Cerebellar nuclear complex (tissue), 1 donor: ENCODE results near the gene LIF.
A peak's percentile ranks its signal among the peaks of the same experiment; 100 is the strongest.

Source experiments
- DNase-seq, 2 experiments: peaks; one replicate each; lab custom pipeline; 2025; lab: John Stamatoyannopoulos, UW

The LIF gene

GRCh38 chr22:30245985-30246813 is at the start of gene LIF:
LIF (minus strand) TSS chr22:30246759; CDS start chr22:30246695, 64 bp downstream.
- DNase-seq = no peak

- DNase-seq = no peak
Measured at GRCh38 chr22:30296324-30296723, 49.8 kb upstream of the LIF start.

- no peak for DNase-seq
Measured at GRCh38 chr22:30295576-30295975, 49.0 kb upstream of the LIF start.

GRCh38 chr22:30294830-30295229 is 48.3 kb upstream of the LIF start:
- DNase-seq = no peak

GRCh38 chr22:30294066-30294465 is 47.5 kb upstream of the LIF start:
- DNase-seq = no peak

GRCh38 chr22:30293026-30293425 is 46.5 kb upstream of the LIF start:
- DNase-seq = no peak

GRCh38 chr22:30292069-30292970 is 45.8 kb upstream of the LIF start:
- peak in 1 of 2 experiments; percentile 6 for DNase-seq

GRCh38 chr22:30291058-30291892 is 44.7 kb upstream of the LIF start:
- DNase-seq = no peak

GRCh38 chr22:30290342-30291057 is 43.9 kb upstream of the LIF start:
- DNase-seq = no peak

- no peak for DNase-seq
Measured at GRCh38 chr22:30289980-30290313, 43.4 kb upstream of the LIF start.

- DNase-seq = peak; percentile 34 to 44
Measured at GRCh38 chr22:30289141-30289979, 42.8 kb upstream of the LIF start, which contains the start of gene CASTOR1. CASTOR1 (minus strand) TSS chr22:30289505; CDS start chr22:30289497, 8 bp downstream.

- no peak for DNase-seq
Measured at GRCh38 chr22:30288419-30289140, 42.0 kb upstream of the LIF start.

- DNase-seq = no peak
Measured at GRCh38 chr22:30287648-30288418, 41.3 kb upstream of the LIF start.

- DNase-seq = no peak
Measured at GRCh38 chr22:30286813-30287647, 40.5 kb upstream of the LIF start.

GRCh38 chr22:30286331-30286730 is 39.8 kb upstream of the LIF start:
- no peak for DNase-seq

GRCh38 chr22:30285846-30286200 is 39.3 kb upstream of the LIF start:
- no peak for DNase-seq

GRCh38 chr22:30285176-30285845 is 38.8 kb upstream of the LIF start:
- no peak for DNase-seq

GRCh38 chr22:30284666-30285065 is 38.1 kb upstream of the LIF start:
- no peak for DNase-seq
